HL-60 (cell line): ENCODE measurements around the gene GABPB2.

Experiments used
- DNase-seq, 2 experiments: peaks; one replicate each; pipeline ENCODE4 v3.0.0-alpha.2; 2010 to 2020; ENCODE audit warnings: low read depth in 1 of 2, low spot score in 1 of 2
- H3K27ac ChIP-seq: fragments of 250-450 bp; sonication (Bioruptor Pico); replicated peaks from 2 replicates; pipeline ENCODE4 v1.5.1; 2020; ENCODE audit warnings: mild to moderate bottlenecking, moderate library complexity
- H3K27me3 ChIP-seq: fragments of 250-450 bp; sonication (Bioruptor Pico); 2 replicates; pipeline ENCODE4 v1.5.1; 2021; ENCODE audit warnings: mild to moderate bottlenecking, moderate library complexity; ENCODE audit not compliant: insufficient read depth, poor library complexity, severe bottlenecking
- H3K4me3 ChIP-seq: replicated peaks from 2 replicates; pipeline ENCODE4 v1.5.1; 2011; ENCODE audit warnings: mild to moderate bottlenecking, control low read depth, low read length; ENCODE audit not compliant: insufficient read depth
- GABPA ChIP-seq: IDR thresholded peaks from 2 replicates; pipeline ENCODE4 v1.6.1; 2012; ENCODE audit warnings: low read depth
- POLR2AphosphoS5 ChIP-seq: IDR thresholded peaks from 2 replicates; pipeline ENCODE4 v1.6.1; 2012; ENCODE audit warnings: low read depth
- REST ChIP-seq: IDR thresholded peaks from 2 replicates; pipeline ENCODE4 v1.6.1; 2012; ENCODE audit warnings: low read depth; ENCODE audit not compliant: insufficient replicate concordance
- SPI1 ChIP-seq: IDR thresholded peaks from 2 replicates; pipeline ENCODE4 v1.6.1; 2012; ENCODE audit warnings: low read depth, mild to moderate bottlenecking, borderline replicate concordance
- TF ChIP-seq, protein P1 (sequence below): IDR thresholded peaks from one replicate; pipeline ENCODE4 v1.5.1; 2011; ENCODE audit warnings: low read length, control low read depth, inconsistent platforms; ENCODE audit not compliant: insufficient read depth

GABPB2 gene

GRCh38 chr1:151164732-151165280 is 94.2 kb downstream of the GABPB2 start:
- peak overlapping the region; percentile 46 for H3K4me3 ChIP-seq
- H3K27me3 ChIP-seq, result no peaks in the 10 kb centered on the region
- H3K27ac ChIP-seq, result no peak overlapping the region
- TF ChIP-seq REST (no peak), SPI1 (no peak), GABPA (no peak), POLR2AphosphoS5 (no peak)
- TF ChIP-seq, protein P1, sequence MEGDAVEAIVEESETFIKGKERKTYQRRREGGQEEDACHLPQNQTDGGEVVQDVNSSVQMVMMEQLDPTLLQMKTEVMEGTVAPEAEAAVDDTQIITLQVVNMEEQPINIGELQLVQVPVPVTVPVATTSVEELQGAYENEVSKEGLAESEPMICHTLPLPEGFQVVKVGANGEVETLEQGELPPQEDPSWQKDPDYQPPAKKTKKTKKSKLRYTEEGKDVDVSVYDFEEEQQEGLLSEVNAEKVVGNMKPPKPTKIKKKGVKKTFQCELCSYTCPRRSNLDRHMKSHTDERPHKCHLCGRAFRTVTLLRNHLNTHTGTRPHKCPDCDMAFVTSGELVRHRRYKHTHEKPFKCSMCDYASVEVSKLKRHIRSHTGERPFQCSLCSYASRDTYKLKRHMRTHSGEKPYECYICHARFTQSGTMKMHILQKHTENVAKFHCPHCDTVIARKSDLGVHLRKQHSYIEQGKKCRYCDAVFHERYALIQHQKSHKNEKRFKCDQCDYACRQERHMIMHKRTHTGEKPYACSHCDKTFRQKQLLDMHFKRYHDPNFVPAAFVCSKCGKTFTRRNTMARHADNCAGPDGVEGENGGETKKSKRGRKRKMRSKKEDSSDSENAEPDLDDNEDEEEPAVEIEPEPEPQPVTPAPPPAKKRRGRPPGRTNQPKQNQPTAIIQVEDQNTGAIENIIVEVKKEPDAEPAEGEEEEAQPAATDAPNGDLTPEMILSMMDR, result no peak
- no peak for DNase-seq

DNA sequence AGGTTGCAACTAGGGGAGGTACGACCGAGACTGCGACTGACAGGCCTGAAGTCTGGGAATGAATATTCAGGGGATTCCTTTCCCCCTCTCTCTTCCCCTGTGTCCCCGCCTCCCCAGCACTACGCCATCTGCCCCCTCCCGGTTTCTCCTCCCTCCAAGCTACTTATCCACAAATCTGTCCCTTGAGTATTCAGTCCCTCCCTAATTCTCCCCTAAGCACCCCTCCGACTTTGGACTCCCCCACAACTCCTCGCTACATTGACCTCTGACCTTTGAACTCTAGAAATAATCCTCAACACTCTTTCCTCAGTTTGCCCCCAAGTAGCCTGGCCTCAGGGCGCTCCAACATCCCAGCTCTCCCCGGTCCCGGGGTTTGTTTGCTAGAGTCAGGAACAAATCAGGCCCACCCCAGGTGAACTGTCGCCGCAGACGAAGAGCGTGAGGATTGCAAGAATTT is 94.7 kb downstream of the GABPB2 start:
- DNase-seq, result no peak
- TF ChIP-seq GABPA, result no peak
- no peak for TF ChIP-seq REST
- TF ChIP-seq POLR2AphosphoS5, result no peak
- TF ChIP-seq SPI1, result no peak
- TF ChIP-seq, protein P1, result no peak

DNA sequence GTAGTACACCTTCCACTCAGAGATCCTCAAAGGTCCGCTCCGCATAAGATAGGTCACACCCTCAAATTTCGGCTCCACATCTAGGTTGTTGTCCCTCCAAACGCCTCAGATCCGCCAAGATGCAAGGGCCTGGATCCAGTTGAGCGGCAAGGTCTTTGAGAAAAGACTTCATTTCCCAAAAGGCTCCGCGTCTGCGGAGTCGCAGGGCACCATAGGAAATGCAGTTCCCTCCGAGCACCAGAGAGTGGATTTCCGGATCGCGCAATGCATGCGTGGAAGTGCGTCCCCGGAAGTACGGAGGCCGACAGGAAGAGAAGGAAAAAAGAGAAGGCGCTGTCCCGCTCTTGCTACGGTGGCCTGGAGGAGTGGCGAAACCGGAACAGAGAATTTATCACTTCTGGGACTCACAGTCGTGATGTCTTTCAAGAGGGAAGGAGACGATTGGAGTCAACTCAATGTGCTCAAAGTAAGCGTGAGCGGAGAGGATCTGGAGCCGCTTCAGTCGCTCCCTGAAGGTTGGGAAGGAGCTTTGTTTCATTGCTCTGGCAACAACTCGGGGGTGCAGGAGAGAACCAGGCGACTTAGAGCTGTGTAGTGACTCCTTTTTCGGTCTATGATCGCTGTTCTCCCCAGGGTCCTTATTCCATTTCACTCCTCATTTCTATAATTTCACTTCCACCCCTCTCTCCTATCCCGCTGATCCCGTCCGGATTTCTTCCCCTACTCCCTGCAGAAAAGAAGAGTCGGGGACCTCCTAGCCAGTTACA is 95.4 kb downstream of the GABPB2 start, which contains the start of the genes LYSMD1 and SCNM1:
Gene LYSMD1 (minus strand): TSS at position 165 of the 767 bp plus-strand sequence. CDS start 644 bp downstream, outside the sequence.
Gene SCNM1 (plus strand): TSS at position 407 of the 767 bp plus-strand sequence. CDS start 9 bp downstream, at position 416.
- H3K27me3 ChIP-seq, result no peaks in the 10 kb centered on the region
- DNase-seq, result peak; percentile 99
- peak within 1 kb of the TSS; percentile 75 for H3K4me3 ChIP-seq
- H3K27ac ChIP-seq, result peak within 1 kb of the TSS; percentile 66
- TF ChIP-seq GABPA (peak; percentile 90), POLR2AphosphoS5 (peak; percentile 86), SPI1 (peak; percentile 88), REST (peak; percentile 53)
- TF ChIP-seq, protein P1, result no peak

More for the DNA sequence above, 94.7 kb downstream of the GABPB2 start:
- Histone ChIP-seq H3K27me3 (no peaks in the 10 kb centered on the region), H3K27ac (peak overlapping the region; percentile 53), H3K4me3 (peak overlapping the region; percentile 46)
